ENCODE data around the gene IFT27. TPM values are rescaled to one million over a fixed set of nuclear protein-coding genes. Genes with fewer than 3 reads are reported as not detected.
A peak's percentile ranks its signal among the peaks of the same experiment; 100 is the strongest.

The IFT27 gene
- total RNA-seq, 1 experiment from 2014 or later: 23.2 TPM

GRCh38 chr22:36757668-36758211 is 18.2 kb downstream of the IFT27 start:
- no peaks in the 10 kb centered on the region for H4K20me1 ChIP-seq (ENCODE audit: insufficient read depth)
- H3K27ac ChIP-seq (ENCODE audit: low read depth, low read length): no peak overlapping the region
- no peaks in the 10 kb centered on the region for H3K36me3 ChIP-seq (ENCODE audit: control insufficient read depth in 1 of 2, insufficient read depth in 2 of 2, low read length in 2 of 2)
- CTCF ChIA-PET: interaction anchor here (0.6 to 1.1 kb wide), 6 partner anchors 8 to 211 kb away, joined by 3 to 7 read pairs (median 4); partner anchors contain the start of gene IFT27
- TF ChIP-seq REST (IDR thresholded peaks at IDR 0.05; ENCODE audit: low read depth): no peak
- no peak for TF ChIP-seq YY1 (IDR thresholded peaks at IDR 0.05; ENCODE audit: extremely low read depth, insufficient replicate concordance, low read depth, low read length)
- no peak for TF ChIP-seq SP1 (IDR thresholded peaks at IDR 0.05; ENCODE audit: low read depth)
- no peak for TF ChIP-seq POLR2AphosphoS5 (IDR thresholded peaks at IDR 0.05; ENCODE audit: low read depth, low read length)
- TF ChIP-seq ELF1 (IDR thresholded peaks at IDR 0.05; ENCODE audit: borderline replicate concordance, low read depth): no peak
- no peak for TF ChIP-seq TCF7L2 (IDR thresholded peaks at IDR 0.05; ENCODE audit: borderline replicate concordance, extremely low read depth, insufficient read depth, insufficient read length)
- TF ChIP-seq SRF (IDR thresholded peaks at IDR 0.05; ENCODE audit: low read depth): no peak
- peak; percentile 76 for TF ChIP-seq RAD21 (IDR thresholded peaks at IDR 0.05; ENCODE audit: low read depth)
- TF ChIP-seq CTCF (IDR thresholded peaks at IDR 0.05 in 2 of 3, conservative IDR thresholded peaks at IDR 0.05 in 1 of 3; ENCODE audit: borderline replicate concordance in 1 of 3, insufficient read depth in 1 of 3, low read depth in 2 of 3, low read length in 2 of 3): peak; percentile 69 to 91 (median 89); a peak in 5 of 6 replicates
- no peak for TF ChIP-seq POLR2A (IDR thresholded peaks at IDR 0.05; ENCODE audit: borderline replicate concordance, extremely low read depth, insufficient read depth, insufficient read length)
- H3K4me1 ChIP-seq (ENCODE audit: control insufficient read depth in 1 of 2, insufficient read depth in 2 of 2, low read length in 2 of 2): peaks cover 0 to 9% of the 10 kb centered on the region in 2 experiments; a peak in 3 of 4 replicates
- ATAC-seq (peak; percentile 96), DNase-seq (ENCODE audit: low read depth, low spot score) (peak; percentile 57)
- H3K79me2 ChIP-seq (ENCODE audit: insufficient read depth, low read length): no peaks in the 10 kb centered on the region
- no peak overlapping the region for H3K9ac ChIP-seq (ENCODE audit: low read length)
- H3K9me3 ChIP-seq (ENCODE audit: control insufficient read depth in 1 of 2, insufficient read depth in 1 of 2, low read depth in 1 of 2, low read length in 2 of 2): no peaks in the 10 kb centered on the region
- POLR2A ChIA-PET: no interaction called here
- no peak overlapping the region for H2AFZ ChIP-seq (ENCODE audit: low read depth, low read length, poor library complexity, severe bottlenecking)
- RAD21 ChIA-PET (ENCODE audit: low non-redundant PET in 1 of 2, low total read pairs in 2 of 2, uncharacterized antibody in 2 of 2, unreplicated experiment in 2 of 2): interaction anchor here in 1 of 2 experiments (1.2 kb wide), 1 partner anchor 19 kb away, joined by 3 read pairs; the partner anchor contains the start of gene IFT27
- no peaks in the 10 kb centered on the region for H3K9me2 ChIP-seq (ENCODE audit: insufficient read depth)
- H3K4me2 ChIP-seq (ENCODE audit: low read length): no peak overlapping the region
- no TSS peak for BruUV-seq (replicated peaks)
- intact Hi-C loops (cut with micrococcal nuclease): loop anchor here (1.0 kb wide), 1 partner anchor 211 kb away; no protein-coding TSS in a partner anchor
- peaks cover 5% of the 10 kb centered on the region; the same call in 1 of the 2 replicates for H3K27me3 ChIP-seq (ENCODE audit: insufficient read depth, low read length)
- H3K4me3 ChIP-seq (replicated peaks in 1 of 2; ENCODE audit: low read depth in 1 of 2, low read length in 2 of 2): no peak overlapping the region

All from HCT116 (cell line).